SK-N-MC (cell line): ENCODE measurements around the gene SYS1.

Experiments
- EZH2 ChIP-seq: fragments of 200-600 bp; sonication (generic); IDR thresholded peaks from one replicate; pipeline ENCODE4 v1.6.1; 2017; ENCODE audit warnings: antibody characterized with exemption
- FOXP2 ChIP-seq: optimal IDR thresholded peaks from 2 replicates; pipeline ENCODE3; 2011; ENCODE audit warnings: mild to moderate bottlenecking, moderate library complexity; ENCODE audit not compliant: insufficient read depth; ENCODE audit errors: extremely low read length, control extremely low read depth
- POLR2AphosphoS5 ChIP-seq: IDR thresholded peaks from 2 replicates; pipeline ENCODE4 v1.6.1; 2012; ENCODE audit warnings: mild to moderate bottlenecking, low read depth, low read length, borderline replicate concordance

- TF ChIP-seq POLR2AphosphoS5, result no peak
- no peak for TF ChIP-seq EZH2
- TF ChIP-seq FOXP2, result no peak
Measured at GRCh38 chr20:45374966-45375365, 12.0 kb downstream of the SYS1 start.
